Trophoblast cell (in vitro differentiated cells and primary cell): ENCODE data around the gene CORO7.

Experiments
- DNase-seq, 2 donors: peaks; one replicate each; pipeline ENCODE4 v3.0.0-alpha.2; 2016
- H2AFZ ChIP-seq: 2 replicates; pipeline ENCODE4 v1.6.1; 2013; ENCODE audit warnings: low read length, moderate library complexity, mild to moderate bottlenecking; ENCODE audit not compliant: insufficient read depth, poor library complexity
- H2AK5ac ChIP-seq: 2 replicates; pipeline ENCODE4 v1.6.1; 2013; ENCODE audit warnings: mild to moderate bottlenecking, low read length
- H2BK120ac ChIP-seq: 2 replicates; pipeline ENCODE4 v1.6.1; 2013; ENCODE audit warnings: low read length, mild to moderate bottlenecking, moderate library complexity; ENCODE audit not compliant: insufficient read depth, poor library complexity
- H2BK12ac ChIP-seq: 2 replicates; pipeline ENCODE4 v1.6.1; 2013; ENCODE audit warnings: mild to moderate bottlenecking, low read length, moderate library complexity
- H2BK5ac ChIP-seq: 2 replicates; pipeline ENCODE4 v1.6.1; 2013; ENCODE audit warnings: low read length, low read depth, moderate library complexity, mild to moderate bottlenecking; ENCODE audit not compliant: poor library complexity
- H3K14ac ChIP-seq: 2 replicates; pipeline ENCODE4 v1.6.1; 2013; ENCODE audit warnings: mild to moderate bottlenecking, low read length
- H3K18ac ChIP-seq: 2 replicates; pipeline ENCODE4 v1.6.1; 2013; ENCODE audit warnings: mild to moderate bottlenecking, low read length
- H3K23ac ChIP-seq: 2 replicates; pipeline ENCODE4 v1.6.1; 2013; ENCODE audit warnings: low read length
- H3K27ac ChIP-seq: 2 replicates; pipeline ENCODE4 v1.5.1; 2013; ENCODE audit warnings: low read depth, mild to moderate bottlenecking, inconsistent platforms, low read length, moderate library complexity
- H3K27me3 ChIP-seq: 2 replicates; pipeline ENCODE4 v1.6.1; 2013; ENCODE audit warnings: inconsistent platforms, mild to moderate bottlenecking, low read length, moderate library complexity; ENCODE audit not compliant: insufficient read depth
- H3K36me3 ChIP-seq, 2 experiments: 1 replicate in 1 of 2; 2 replicates in 1 of 2; pipeline ENCODE4 v1.6.1; 2013; ENCODE audit warnings: low read length in 2 of 2, mild to moderate bottlenecking in 2 of 2, moderate library complexity in 1 of 2; ENCODE audit not compliant: insufficient read depth in 2 of 2, control insufficient read depth in 1 of 2
- H3K4ac ChIP-seq: 2 replicates; pipeline ENCODE4 v1.6.1; 2013; ENCODE audit warnings: low read depth, mild to moderate bottlenecking, low read length, moderate library complexity
- H3K4me1 ChIP-seq, 2 experiments: 1 replicate in 1 of 2; 2 replicates in 1 of 2; pipeline ENCODE4 v1.6.1; 2013; ENCODE audit warnings: low read length in 2 of 2, mild to moderate bottlenecking in 2 of 2, moderate library complexity in 1 of 2; ENCODE audit not compliant: insufficient read depth in 2 of 2, control insufficient read depth in 1 of 2
- H3K4me2 ChIP-seq: 2 replicates; pipeline ENCODE4 v1.6.1; 2013; ENCODE audit warnings: inconsistent platforms, mild to moderate bottlenecking, low read length, moderate library complexity
- H3K4me3 ChIP-seq: 2 replicates; pipeline ENCODE4 v1.5.1; 2013; ENCODE audit warnings: mild to moderate bottlenecking, low read depth, low read length, inconsistent platforms
- H3K79me1 ChIP-seq: one replicate; pipeline ENCODE4 v1.6.1; 2013; ENCODE audit warnings: low read length
- H3K79me2 ChIP-seq: 2 replicates; pipeline ENCODE4 v1.6.1; 2013; ENCODE audit warnings: low read length, mild to moderate bottlenecking; ENCODE audit not compliant: control insufficient read depth, insufficient read depth, poor library complexity
- H3K9ac ChIP-seq: 2 replicates; pipeline ENCODE4 v1.6.1; 2013; ENCODE audit warnings: mild to moderate bottlenecking, low read length
- H3K9me3 ChIP-seq: 2 replicates; pipeline ENCODE4 v1.6.1; 2013; ENCODE audit warnings: low read depth, mild to moderate bottlenecking, control low read depth, inconsistent platforms, low read length; ENCODE audit not compliant: insufficient read depth
- H4K12ac ChIP-seq: 2 replicates; pipeline ENCODE4 v1.6.1; 2013; ENCODE audit warnings: low read depth, mild to moderate bottlenecking, low read length, moderate library complexity
- H4K8ac ChIP-seq: 2 replicates; pipeline ENCODE4 v1.6.1; 2013; ENCODE audit warnings: low read depth, mild to moderate bottlenecking, low read length, moderate library complexity
- H4K91ac ChIP-seq: one replicate; pipeline ENCODE4 v1.6.1; 2013; ENCODE audit warnings: low read depth, mild to moderate bottlenecking, low read length, moderate library complexity
- WGBS: extraction: QIAGEN DNeasy Blood & Tissue Kit; methylation state at CpG from one replicate; pipeline ENCODE4 v1.1.7; 2013; ENCODE audit warnings: missing lambda C conversion rate; ENCODE audit not compliant: insufficient read length, insufficient coverage; ENCODE audit errors: extremely low coverage; 5-methylcytosine and 5-hydroxymethylcytosine counted together

Gene CORO7

DNA sequence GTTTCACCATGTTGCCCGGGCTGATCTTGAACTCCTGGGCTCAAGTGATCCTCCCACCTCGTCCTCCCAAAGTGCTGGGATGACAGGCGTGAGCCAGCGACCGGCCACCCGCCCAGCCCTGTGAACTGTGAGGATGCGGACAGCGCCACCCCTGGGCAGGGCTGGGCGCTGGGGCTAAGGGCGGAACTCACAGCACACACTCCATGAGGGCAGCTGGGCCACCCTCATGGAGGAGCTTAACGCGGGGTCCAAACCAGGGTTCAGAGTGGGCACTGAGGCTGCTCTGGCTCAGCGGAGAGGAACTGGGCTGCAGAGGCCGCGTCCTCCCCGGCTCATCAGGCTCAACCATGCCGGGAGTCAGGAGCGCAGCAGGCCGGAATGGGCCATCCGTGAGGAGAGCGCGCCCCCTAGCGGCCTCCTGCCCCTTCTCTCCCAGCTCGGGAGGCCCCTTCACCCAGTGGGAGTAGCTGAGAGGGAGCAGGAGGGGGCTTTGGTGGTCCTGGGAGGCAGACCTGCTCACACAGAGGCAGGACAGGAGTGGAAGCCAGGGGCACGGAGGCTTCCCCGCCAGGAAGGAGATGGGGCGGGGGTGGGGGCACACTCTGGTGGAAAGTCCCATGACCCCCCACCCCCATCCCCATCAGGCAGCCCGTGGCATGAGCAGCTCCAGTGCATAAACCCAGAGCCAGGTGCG, 13.8 kb downstream of the CORO7 start:
- Histone ChIP-seq H3K14ac (no peak overlapping the region), H3K36me3 (peaks cover 14 to 23% of the 10 kb centered on the region in 2 experiments), H3K9me3 (no peaks in the 10 kb centered on the region), H3K27ac (no peak overlapping the region), H3K9ac (no peak overlapping the region), H2AFZ (peak overlapping the region; percentile 56), H2BK5ac (no peak overlapping the region), H4K8ac (peak overlapping the region; percentile 40), H3K4me1 (peaks cover 2 to 3% of the 10 kb centered on the region in 2 experiments), H3K4me3 (no peak overlapping the region), H2BK120ac (no peak overlapping the region), H2BK12ac (peak overlapping the region; percentile 59), H3K4me2 (no peak overlapping the region), H3K23ac (no peak overlapping the region), H3K4ac (no peak overlapping the region), H3K18ac (peak overlapping the region; percentile 30), H4K91ac (no peak overlapping the region), H2AK5ac (peak overlapping the region; percentile 73), H3K79me2 (no peaks in the 10 kb centered on the region), H3K79me1 (no peaks in the 10 kb centered on the region), H3K27me3 (no peaks in the 10 kb centered on the region), H4K12ac (peak overlapping the region; percentile 65)
- WGBS = no CpG with 5 or more reads among the region's 29 CpGs
- DNase-seq = peak; percentile 62 to 82

DNA sequence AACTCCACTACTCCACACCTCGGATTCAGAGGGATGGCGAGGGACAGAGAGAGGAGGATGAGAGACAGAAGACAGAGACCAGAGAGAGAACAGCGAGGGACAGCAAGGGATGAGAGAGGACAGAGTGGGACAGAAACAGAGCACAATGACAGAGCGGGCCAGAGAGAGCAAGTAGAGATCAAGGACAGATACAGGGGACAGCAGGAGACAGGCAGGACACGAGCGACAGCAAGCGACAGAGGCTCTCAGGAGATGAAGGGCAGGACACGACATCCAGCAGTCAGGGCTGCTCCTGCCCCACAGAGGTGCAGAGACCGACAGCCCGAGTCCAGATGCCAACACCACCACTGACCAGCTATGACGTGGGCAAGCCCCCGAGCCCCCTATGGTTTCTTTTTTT, 14.9 kb downstream of the CORO7 start:
- Histone ChIP-seq H3K36me3 (peaks cover 11 to 20% of the 10 kb centered on the region in 2 experiments), H4K12ac (no peak overlapping the region), H3K9ac (peak overlapping the region; percentile 10), H3K79me2 (no peaks in the 10 kb centered on the region), H2BK120ac (no peak overlapping the region), H3K27me3 (no peaks in the 10 kb centered on the region), H3K27ac (no peak overlapping the region), H4K91ac (no peak overlapping the region), H3K18ac (no peak overlapping the region), H4K8ac (no peak overlapping the region), H3K9me3 (no peaks in the 10 kb centered on the region), H3K4me2 (no peak overlapping the region), H2BK12ac (no peak overlapping the region), H2BK5ac (no peak overlapping the region), H3K23ac (no peak overlapping the region), H3K14ac (no peak overlapping the region), H2AFZ (no peak overlapping the region), H3K4me3 (peak overlapping the region; percentile 39), H2AK5ac (no peak overlapping the region), H3K4me1 (peaks cover 2 to 3% of the 10 kb centered on the region in 2 experiments), H3K79me1 (no peaks in the 10 kb centered on the region), H3K4ac (no peak overlapping the region)
- no CpG with 5 or more reads among the region's 12 CpGs for WGBS
- DNase-seq = no peak

DNA sequence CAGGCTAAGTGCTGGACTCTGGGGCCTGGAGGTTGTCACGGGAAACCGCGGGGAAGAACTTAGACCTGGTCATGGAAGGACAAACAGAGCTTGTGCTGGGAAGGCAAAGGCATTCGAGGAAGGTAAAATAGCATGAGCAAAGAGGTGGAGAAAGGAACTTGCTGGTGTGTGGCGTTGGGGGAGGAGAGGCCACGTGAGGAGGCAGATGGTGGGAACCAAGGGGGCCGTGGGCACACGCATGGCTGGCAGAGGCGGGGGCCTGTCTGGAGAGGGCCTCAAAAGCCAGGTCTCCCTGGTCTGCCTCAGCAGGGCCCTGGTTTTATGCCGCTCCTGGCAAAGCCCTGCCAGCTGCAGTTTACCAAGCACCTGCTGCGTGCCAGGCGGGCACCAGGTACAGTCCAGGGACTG, 15.3 kb downstream of the CORO7 start:
- Histone ChIP-seq H3K36me3 (peaks cover 11 to 20% of the 10 kb centered on the region in 2 experiments), H4K8ac (no peak overlapping the region), H3K4ac (no peak overlapping the region), H3K27me3 (no peaks in the 10 kb centered on the region), H4K12ac (no peak overlapping the region), H3K18ac (no peak overlapping the region), H3K4me3 (no peak overlapping the region), H3K9me3 (no peaks in the 10 kb centered on the region), H2BK120ac (no peak overlapping the region), H2BK12ac (no peak overlapping the region), H3K79me2 (no peaks in the 10 kb centered on the region), H3K9ac (no peak overlapping the region), H3K14ac (no peak overlapping the region), H2AK5ac (no peak overlapping the region), H3K23ac (no peak overlapping the region), H2BK5ac (no peak overlapping the region), H3K4me2 (no peak overlapping the region), H2AFZ (no peak overlapping the region), H3K27ac (no peak overlapping the region), H3K4me1 (peaks cover 2 to 3% of the 10 kb centered on the region in 2 experiments), H4K91ac (no peak overlapping the region), H3K79me1 (no peaks in the 10 kb centered on the region)
- DNase-seq = no peak
- WGBS = no CpG with 5 or more reads among the region's 12 CpGs

DNA sequence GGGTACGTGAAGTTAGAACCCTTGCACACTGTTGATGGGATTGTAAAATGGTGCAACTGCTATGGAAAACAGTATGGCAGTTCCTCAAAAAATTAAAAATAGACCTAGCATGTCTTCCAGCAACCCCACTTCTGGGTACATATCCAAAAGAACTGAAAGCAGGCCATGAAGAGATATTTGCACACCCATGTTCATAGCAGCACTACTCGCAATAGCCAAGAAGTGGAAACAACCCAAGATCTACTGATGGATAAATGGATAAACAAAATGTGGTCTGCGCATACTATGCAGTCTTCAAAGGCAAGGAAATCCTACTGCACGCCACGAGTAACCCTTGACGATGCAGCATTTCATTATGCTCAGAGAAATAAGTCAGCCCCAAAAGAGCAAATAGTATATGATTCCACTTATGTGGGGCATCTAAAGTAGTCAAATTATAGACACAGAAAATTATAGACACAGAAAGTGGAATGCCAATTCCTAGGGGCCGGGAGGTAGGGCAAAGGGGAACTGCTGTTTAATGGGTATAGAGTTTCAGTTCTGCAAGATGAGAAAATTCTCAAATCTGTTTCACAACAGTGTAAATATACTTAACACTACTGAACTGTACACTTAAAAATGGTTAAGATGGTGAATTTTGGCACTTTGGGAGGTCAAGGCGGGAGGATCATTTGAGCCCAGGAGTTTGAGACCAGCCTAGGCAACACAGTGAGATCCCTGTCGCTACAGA, 17.2 kb downstream of the CORO7 start:
- whole genome bisulfite sequencing = no CpG with 5 or more reads among the region's 9 CpGs

More for the DNA sequence above, 17.2 kb downstream of the CORO7 start:
- no peak overlapping the region for H2BK12ac ChIP-seq
- H3K23ac ChIP-seq = no peak overlapping the region
- H2AFZ ChIP-seq = no peak overlapping the region
- H3K79me1 ChIP-seq = peaks cover 11% of the 10 kb centered on the region
- H3K27me3 ChIP-seq = no peaks in the 10 kb centered on the region
- H3K4ac ChIP-seq = no peak overlapping the region
- no peak overlapping the region for H2BK120ac ChIP-seq
- no peaks in the 10 kb centered on the region for H3K9me3 ChIP-seq
- no peak overlapping the region for H4K91ac ChIP-seq
- no peak overlapping the region for H4K12ac ChIP-seq
- no peak overlapping the region for H4K8ac ChIP-seq
- no peak overlapping the region for H3K27ac ChIP-seq
- H3K79me2 ChIP-seq = peaks cover 1% of the 10 kb centered on the region
- no peak overlapping the region for H3K4me2 ChIP-seq
- H2BK5ac ChIP-seq = no peak overlapping the region
- no peak overlapping the region for H2AK5ac ChIP-seq
- H3K18ac ChIP-seq = no peak overlapping the region
- no peak overlapping the region for H3K9ac ChIP-seq
- no peak overlapping the region for H3K14ac ChIP-seq
- DNase-seq = no peak
- peaks cover 16 to 17% of the 10 kb centered on the region in 2 experiments for H3K4me1 ChIP-seq
- peaks cover 10% of the 10 kb centered on the region in 2 experiments for H3K36me3 ChIP-seq
- no peak overlapping the region for H3K4me3 ChIP-seq
